ENCODE results near the gene FAM219A. TPM values are rescaled to one million over a fixed set of nuclear protein-coding genes. Genes with fewer than 3 reads are reported as not detected.

The FAM219A gene, protein sequence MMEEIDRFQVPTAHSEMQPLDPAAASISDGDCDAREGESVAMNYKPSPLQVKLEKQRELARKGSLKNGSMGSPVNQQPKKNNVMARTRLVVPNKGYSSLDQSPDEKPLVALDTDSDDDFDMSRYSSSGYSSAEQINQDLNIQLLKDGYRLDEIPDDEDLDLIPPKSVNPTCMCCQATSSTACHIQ
- total RNA-seq: 10 to 100 TPM in 2 of 4 donors, 1 to 10 TPM in 2; 2.3 to 33.0 (median 14.9) TPM

DNA sequence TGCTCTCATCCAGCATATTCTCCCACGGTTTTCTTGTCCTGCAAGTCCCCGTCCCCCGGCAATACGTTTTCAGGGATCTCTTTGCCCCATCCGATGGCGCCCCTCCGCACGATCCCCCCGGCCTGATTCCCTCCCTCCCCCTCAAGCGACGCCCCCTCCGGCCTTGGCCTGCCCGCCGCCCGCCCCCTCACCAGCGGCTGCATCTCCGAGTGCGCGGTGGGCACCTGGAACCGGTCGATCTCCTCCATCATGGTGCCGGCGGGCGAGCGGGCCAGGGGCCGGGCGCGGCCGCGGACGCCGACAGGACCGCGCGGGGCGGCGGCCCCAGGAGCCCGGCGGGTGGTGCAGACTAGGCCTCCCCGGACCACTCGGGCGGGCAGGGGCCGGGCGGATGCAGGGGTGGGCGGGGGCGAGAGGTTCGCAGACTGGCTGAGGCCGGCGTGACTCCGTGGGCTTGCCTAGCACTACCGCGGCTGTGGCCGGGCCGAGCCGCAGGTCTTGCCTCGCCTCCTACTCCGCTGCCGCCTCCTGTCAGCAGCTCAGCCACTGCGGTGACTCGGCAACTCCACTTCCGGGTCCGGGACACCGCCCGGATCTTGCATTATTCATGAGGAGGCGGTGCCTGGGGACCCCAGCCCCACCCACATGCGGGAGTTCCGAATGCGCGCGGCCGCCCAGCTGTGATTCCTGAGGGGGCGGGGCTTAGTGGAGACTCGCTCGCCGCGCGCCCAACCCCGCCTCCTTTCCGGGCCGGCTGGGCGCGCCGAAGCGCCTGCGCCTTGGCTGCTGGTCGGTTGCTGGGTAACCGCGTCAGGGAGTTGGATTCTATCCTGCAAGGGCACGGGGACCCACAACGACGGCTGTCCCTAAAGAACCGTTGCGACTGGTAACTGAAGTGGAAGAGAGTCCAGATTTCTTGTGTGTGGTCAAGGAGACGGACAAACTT, at the start of gene FAM219A, which contains the start of gene DNAI1:
TSS of gene FAM219A (minus strand) at position 558 of the 946 bp plus-strand sequence. CDS start at position 251, 307 bp downstream.
TSS of gene DNAI1 (plus strand) at position 793 of the 946 bp plus-strand sequence. CDS start 201 bp downstream, outside the sequence.
- TF ChIP-seq, protein P1, sequence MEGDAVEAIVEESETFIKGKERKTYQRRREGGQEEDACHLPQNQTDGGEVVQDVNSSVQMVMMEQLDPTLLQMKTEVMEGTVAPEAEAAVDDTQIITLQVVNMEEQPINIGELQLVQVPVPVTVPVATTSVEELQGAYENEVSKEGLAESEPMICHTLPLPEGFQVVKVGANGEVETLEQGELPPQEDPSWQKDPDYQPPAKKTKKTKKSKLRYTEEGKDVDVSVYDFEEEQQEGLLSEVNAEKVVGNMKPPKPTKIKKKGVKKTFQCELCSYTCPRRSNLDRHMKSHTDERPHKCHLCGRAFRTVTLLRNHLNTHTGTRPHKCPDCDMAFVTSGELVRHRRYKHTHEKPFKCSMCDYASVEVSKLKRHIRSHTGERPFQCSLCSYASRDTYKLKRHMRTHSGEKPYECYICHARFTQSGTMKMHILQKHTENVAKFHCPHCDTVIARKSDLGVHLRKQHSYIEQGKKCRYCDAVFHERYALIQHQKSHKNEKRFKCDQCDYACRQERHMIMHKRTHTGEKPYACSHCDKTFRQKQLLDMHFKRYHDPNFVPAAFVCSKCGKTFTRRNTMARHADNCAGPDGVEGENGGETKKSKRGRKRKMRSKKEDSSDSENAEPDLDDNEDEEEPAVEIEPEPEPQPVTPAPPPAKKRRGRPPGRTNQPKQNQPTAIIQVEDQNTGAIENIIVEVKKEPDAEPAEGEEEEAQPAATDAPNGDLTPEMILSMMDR (IDR thresholded peaks at IDR 0.05): no peak
- TF ChIP-seq POLR2A (IDR thresholded peaks at IDR 0.05): peak; percentile 91 to 93
- H3K27me3 ChIP-seq: no peaks in the 10 kb centered on the region
- peak within 1 kb of the TSS; percentile 76 to 81 for H3K27ac ChIP-seq
- no peaks in the 10 kb centered on the region for H3K36me3 ChIP-seq
- intact Hi-C loops (cut with DNase I; ENCODE audit: low total_unique reads): no loop called here
- peaks cover 0 to 5% of the 10 kb centered on the region in 2 donors for H3K4me1 ChIP-seq
- peak within 1 kb of the TSS; percentile 72 to 73 for H3K4me3 ChIP-seq
- DNase-seq: peak; percentile 98 to 99
- no peaks in the 10 kb centered on the region for H3K9me3 ChIP-seq

DNA sequence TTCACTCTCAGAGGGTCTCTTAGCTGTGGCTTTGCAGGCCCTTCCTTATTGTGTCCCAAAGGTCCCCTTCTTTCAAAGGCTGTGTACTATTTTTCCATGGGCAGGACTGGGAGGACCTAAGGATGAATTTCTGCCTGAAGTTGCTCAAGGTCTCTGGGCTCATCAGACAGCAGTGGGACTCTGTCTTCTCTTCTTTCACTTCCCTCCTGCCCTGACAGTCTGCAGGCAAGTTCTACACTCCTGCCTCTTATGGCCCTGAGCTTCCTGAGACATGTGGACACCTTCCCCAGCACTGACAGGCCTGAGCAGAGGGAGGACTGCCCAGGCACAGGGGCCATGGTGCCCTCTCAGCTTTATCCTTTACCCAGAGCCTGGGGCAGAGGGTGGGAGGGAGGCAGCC, 49.6 kb upstream of the FAM219A start:
- DNase-seq: peak in 1 of 2 donors; percentile 3
- Histone ChIP-seq H3K36me3 (no peaks in the 10 kb centered on the region), H3K4me1 (no peaks in the 10 kb centered on the region), H3K9me3 (no peaks in the 10 kb centered on the region), H3K27me3 (no peaks in the 10 kb centered on the region), H3K27ac (no peak overlapping the region), H3K4me3 (no peak overlapping the region)
- TF ChIP-seq, protein P1 (IDR thresholded peaks at IDR 0.05): no peak
- no peak for TF ChIP-seq POLR2A (IDR thresholded peaks at IDR 0.05)
- intact Hi-C loops (cut with DNase I; ENCODE audit: low total_unique reads): no loop called here

DNA sequence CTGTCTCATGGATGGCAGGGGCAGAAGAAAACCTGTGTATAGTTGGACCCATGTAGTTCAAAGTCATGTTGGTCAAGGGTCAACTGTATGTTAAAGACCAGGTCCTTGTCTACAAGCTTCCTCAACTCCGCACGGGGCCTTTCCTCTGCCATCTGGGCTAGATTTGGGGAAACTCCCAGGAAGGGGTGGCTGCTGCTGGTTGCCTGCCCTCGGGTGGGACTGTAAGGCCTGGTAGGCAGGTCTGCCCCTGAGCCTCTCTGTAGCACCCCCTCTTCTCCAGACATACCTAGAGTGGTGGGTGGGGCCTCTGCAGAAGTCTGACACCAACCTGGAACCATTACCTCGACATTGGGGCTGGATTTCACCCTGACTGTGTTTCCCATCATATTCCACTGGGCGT, 49.2 kb upstream of the FAM219A start:
- TF ChIP-seq, protein P1 (IDR thresholded peaks at IDR 0.05): no peak
- TF ChIP-seq POLR2A (IDR thresholded peaks at IDR 0.05): no peak
- Histone ChIP-seq H3K36me3 (no peaks in the 10 kb centered on the region), H3K4me3 (no peak overlapping the region), H3K27me3 (no peaks in the 10 kb centered on the region), H3K4me1 (no peaks in the 10 kb centered on the region), H3K9me3 (no peaks in the 10 kb centered on the region), H3K27ac (no peak overlapping the region)
- peak in 1 of 2 donors; percentile 8 for DNase-seq
- intact Hi-C loops (cut with DNase I; ENCODE audit: low total_unique reads): no loop called here

DNA sequence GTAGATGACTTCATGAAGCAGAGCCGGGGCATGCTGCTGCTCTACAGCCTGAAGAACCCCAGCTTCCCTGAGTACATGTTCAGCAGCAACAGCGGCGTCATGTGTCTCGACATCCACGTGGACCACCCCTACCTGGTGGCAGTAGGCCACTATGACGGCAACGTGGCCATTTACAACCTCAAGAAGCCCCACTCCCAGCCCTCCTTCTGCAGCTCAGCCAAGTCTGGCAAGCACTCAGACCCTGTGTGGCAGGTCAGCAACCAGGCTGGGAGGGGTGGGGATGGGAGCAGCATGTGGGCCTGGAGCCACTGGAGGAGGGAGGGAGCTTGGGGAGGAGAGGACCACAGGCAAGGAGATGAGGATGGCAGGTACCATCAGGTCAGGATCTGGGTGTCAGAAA, 48.3 kb upstream of the FAM219A start:
- intact Hi-C loops (cut with DNase I; ENCODE audit: low total_unique reads): no loop called here
- Histone ChIP-seq H3K27me3 (no peaks in the 10 kb centered on the region), H3K9me3 (no peaks in the 10 kb centered on the region), H3K4me3 (no peak overlapping the region), H3K4me1 (no peaks in the 10 kb centered on the region), H3K36me3 (no peaks in the 10 kb centered on the region), H3K27ac (no peak overlapping the region)
- no peak for DNase-seq
- TF ChIP-seq, protein P1 (IDR thresholded peaks at IDR 0.05): no peak
- TF ChIP-seq POLR2A (IDR thresholded peaks at IDR 0.05): no peak

Measured in uterus (tissue), 4 donors.